ENCODE measurements around the gene LRRC56. TPM values are rescaled to one million over a fixed set of nuclear protein-coding genes. Genes with fewer than 3 reads are reported as not detected.

LRRC56 gene
- total and polyA plus RNA-seq, 2 of the 13 experiments (the other 11 are each of a cell fraction or from before 2014, with no cell fraction given): 0.11 to 0.29 TPM

DNA sequence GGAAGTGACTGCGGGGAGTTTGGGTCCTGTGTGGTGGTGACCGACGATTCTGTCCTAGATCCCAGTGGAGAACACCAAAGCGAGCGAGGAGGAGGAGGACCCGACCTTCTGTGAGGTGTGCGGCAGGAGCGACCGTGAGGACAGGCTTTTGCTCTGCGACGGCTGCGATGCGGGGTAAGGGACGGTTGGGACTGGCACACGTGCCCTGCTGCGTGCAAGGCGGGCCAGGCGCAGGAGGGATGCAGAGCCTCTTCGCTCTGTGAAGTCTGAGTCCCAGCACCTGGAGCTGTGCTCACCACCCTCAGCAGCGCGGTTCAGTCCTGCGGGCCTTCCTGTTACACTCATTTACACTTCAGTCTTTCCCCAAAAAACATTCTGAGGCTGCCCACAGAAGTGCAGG lies 55.2 kb downstream of the LRRC56 start:
- H4K20me1 ChIP-seq (ENCODE audit: insufficient read depth, low read length): peaks cover 15% of the 10 kb centered on the region; the same call in 1 of the 2 replicates
- WGBS (ENCODE audit: low lambda C conversion rate): 99% methylated on average over 22 of the region's 22 CpGs
- H3K4me2 ChIP-seq (ENCODE audit: low read depth, low read length): no peak overlapping the region
- CTCF ChIA-PET (ENCODE audit: low intra/inter-chr PET ratio, low total read pairs): no interaction called here
- no peak overlapping the region for H3K27ac ChIP-seq (ENCODE audit: extremely low read length, insufficient read depth, low read length)
- TF ChIP-seq AGO2 (optimal IDR thresholded peaks at IDR 0.05; ENCODE audit: low read depth, low read length) (peak; percentile 46), ZEB1 (IDR thresholded peaks at IDR 0.05; ENCODE audit: insufficient replicate concordance, low read depth) (no peak), ZNF883 (CRISPR knock-in tag; IDR thresholded peaks at IDR 0.05; ENCODE audit: not compliant biosample characterization) (peak; percentile 29)
- FAIRE-seq (no peak), ATAC-seq (no peak), DNase-seq (ENCODE audit: low spot score) (no peak)
- no peak overlapping the region for H2AFZ ChIP-seq (ENCODE audit: low read length)
- intact Hi-C loops (cut with micrococcal nuclease; ENCODE audit: unreplicated experiment) (no loop called here), in situ Hi-C loops (cut with HindIII; ENCODE audit: extremely low pct_ligation_motif_present, low pct_unique_long_range_greater_than_20kb) (no loop called here)
- H3K4me1 ChIP-seq (ENCODE audit: insufficient read depth, low read length): peaks cover 26% of the 10 kb centered on the region
- H3K9me3 ChIP-seq (ENCODE audit: low read length): no peaks in the 10 kb centered on the region
- no peaks in the 10 kb centered on the region for H3K27me3 ChIP-seq (ENCODE audit: control insufficient read depth in 1 of 2, insufficient read depth in 2 of 2, low read length in 2 of 2)
- BruUV-seq (replicated peaks): no TSS peak
- H3K79me2 ChIP-seq (ENCODE audit: insufficient read depth, low read length): peaks cover 25% of the 10 kb centered on the region
- no peak overlapping the region for H3K9ac ChIP-seq (ENCODE audit: insufficient read depth, low read depth, low read length)
- H3K36me3 ChIP-seq (replicated peaks in 1 of 2; ENCODE audit: control insufficient read depth in 1 of 2, insufficient read depth in 2 of 2, low read length in 2 of 2): peaks cover 41 to 81% of the 10 kb centered on the region in 2 experiments
- H3K4me3 ChIP-seq (replicated peaks in 1 of 3; ENCODE audit: insufficient read depth in 1 of 3, low read depth in 2 of 3, low read length in 3 of 3): no peak overlapping the region
- POLR2A ChIA-PET: no interaction called here

- DNase-seq (ENCODE audit: low spot score) (no peak), ATAC-seq (no peak), FAIRE-seq (no peak)
- Histone ChIP-seq H3K27ac (ENCODE audit: extremely low read length, insufficient read depth, low read length) (no peak overlapping the region), H3K9me3 (ENCODE audit: low read length) (no peaks in the 10 kb centered on the region), H4K20me1 (ENCODE audit: insufficient read depth, low read length) (peaks cover 11% of the 10 kb centered on the region; the same call in 1 of the 2 replicates), H3K36me3 (replicated peaks in 1 of 2; ENCODE audit: control insufficient read depth in 1 of 2, insufficient read depth in 2 of 2, low read length in 2 of 2) (peaks cover 44 to 84% of the 10 kb centered on the region in 2 experiments), H3K9ac (ENCODE audit: insufficient read depth, low read depth, low read length) (no peak overlapping the region), H3K79me2 (ENCODE audit: insufficient read depth, low read length) (peaks cover 25% of the 10 kb centered on the region), H2AFZ (ENCODE audit: low read length) (no peak overlapping the region), H3K4me2 (ENCODE audit: low read depth, low read length) (no peak overlapping the region), H3K4me3 (replicated peaks in 1 of 3; ENCODE audit: insufficient read depth in 1 of 3, low read depth in 2 of 3, low read length in 3 of 3) (no peak overlapping the region), H3K27me3 (ENCODE audit: control insufficient read depth in 1 of 2, insufficient read depth in 2 of 2, low read length in 2 of 2) (no peaks in the 10 kb centered on the region), H3K4me1 (ENCODE audit: insufficient read depth, low read length) (peaks cover 22% of the 10 kb centered on the region)
- TF ChIP-seq ZNF883 (CRISPR knock-in tag; IDR thresholded peaks at IDR 0.05; ENCODE audit: not compliant biosample characterization): peak; percentile 9
- TF ChIP-seq, protein P1, sequence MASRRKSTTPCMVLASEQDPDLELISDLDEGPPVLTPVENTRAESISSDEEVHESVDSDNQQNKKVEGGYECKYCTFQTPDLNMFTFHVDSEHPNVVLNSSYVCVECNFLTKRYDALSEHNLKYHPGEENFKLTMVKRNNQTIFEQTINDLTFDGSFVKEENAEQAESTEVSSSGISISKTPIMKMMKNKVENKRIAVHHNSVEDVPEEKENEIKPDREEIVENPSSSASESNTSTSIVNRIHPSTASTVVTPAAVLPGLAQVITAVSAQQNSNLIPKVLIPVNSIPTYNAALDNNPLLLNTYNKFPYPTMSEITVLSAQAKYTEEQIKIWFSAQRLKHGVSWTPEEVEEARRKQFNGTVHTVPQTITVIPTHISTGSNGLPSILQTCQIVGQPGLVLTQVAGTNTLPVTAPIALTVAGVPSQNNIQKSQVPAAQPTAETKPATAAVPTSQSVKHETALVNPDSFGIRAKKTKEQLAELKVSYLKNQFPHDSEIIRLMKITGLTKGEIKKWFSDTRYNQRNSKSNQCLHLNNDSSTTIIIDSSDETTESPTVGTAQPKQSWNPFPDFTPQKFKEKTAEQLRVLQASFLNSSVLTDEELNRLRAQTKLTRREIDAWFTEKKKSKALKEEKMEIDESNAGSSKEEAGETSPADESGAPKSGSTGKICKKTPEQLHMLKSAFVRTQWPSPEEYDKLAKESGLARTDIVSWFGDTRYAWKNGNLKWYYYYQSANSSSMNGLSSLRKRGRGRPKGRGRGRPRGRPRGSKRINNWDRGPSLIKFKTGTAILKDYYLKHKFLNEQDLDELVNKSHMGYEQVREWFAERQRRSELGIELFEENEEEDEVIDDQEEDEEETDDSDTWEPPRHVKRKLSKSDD (CRISPR knock-in tag; IDR thresholded peaks at IDR 0.05; ENCODE audit: low read depth): no peak
- intact Hi-C loops (cut with micrococcal nuclease; ENCODE audit: unreplicated experiment): no loop called here
- in situ Hi-C loops (cut with HindIII; ENCODE audit: extremely low pct_ligation_motif_present, low pct_unique_long_range_greater_than_20kb): no loop called here
- 98% methylated on average over 10 of the region's 10 CpGs for whole genome bisulfite sequencing (ENCODE audit: low lambda C conversion rate)
- CTCF ChIA-PET (ENCODE audit: low intra/inter-chr PET ratio, low total read pairs): no interaction called here
- POLR2A ChIA-PET: no interaction called here
- no TSS peak for BruUV-seq (replicated peaks)
These were observed 55.6 kb downstream of the LRRC56 start for GRCh38 chr11:592918-593317.
